Neural progenitor cell (in vitro differentiated cells): Measurements from ENCODE around the gene OR5AP2. TPM values are rescaled to one million over a fixed set of nuclear protein-coding genes. Genes with fewer than 3 reads are reported as not detected.
"Not testable (repeated sequence)": the region's sequence is repeated elsewhere in the genome, so short reads cannot be mapped to it uniquely, and the experiment has no call there.

Experiments
- DNase-seq: peaks from one replicate; pipeline ENCODE4 v3.0.0-alpha.2; 2016; ENCODE audit warnings: low spot score
- H2AFZ ChIP-seq: fragments of 200-600 bp; sonication (generic); replicated peaks from 2 replicates; pipeline ENCODE4 v1.6.1; 2016; ENCODE audit warnings: antibody characterized with exemption
- H3F3A ChIP-seq: fragments of 200-600 bp; sonication (generic); 2 replicates; pipeline ENCODE4 v1.6.1; 2016; ENCODE audit warnings: antibody characterized with exemption, low read depth
- H3K27ac ChIP-seq: fragments of 200-600 bp; sonication (generic); 2 replicates; pipeline ENCODE4 v1.5.1; 2016; ENCODE audit warnings: mild to moderate bottlenecking
- H3K27me3 ChIP-seq: fragments of 200-600 bp; sonication (generic); 2 replicates; pipeline ENCODE4 v1.6.1; 2016; ENCODE audit warnings: mild to moderate bottlenecking, moderate library complexity
- H3K36me3 ChIP-seq: fragments of 200-600 bp; sonication (generic); 2 replicates; pipeline ENCODE4 v1.5.1; 2016
- H3K4me1 ChIP-seq: fragments of 200-600 bp; sonication (generic); 2 replicates; pipeline ENCODE4 v1.6.1; 2016; ENCODE audit warnings: mixed run types
- H3K4me2 ChIP-seq: fragments of 200-600 bp; sonication (generic); 2 replicates; pipeline ENCODE4 v1.6.1; 2016
- H3K4me3 ChIP-seq: fragments of 200-600 bp; sonication (generic); 2 replicates; pipeline ENCODE4 v1.5.1; 2016
- H3K79me2 ChIP-seq: fragments of 200-600 bp; sonication (generic); 2 replicates; pipeline ENCODE4 v1.6.1; 2016; ENCODE audit warnings: low read depth
- H3K9ac ChIP-seq: fragments of 200-600 bp; sonication (generic); 2 replicates; pipeline ENCODE4 v1.6.1; 2016
- H3K9me3 ChIP-seq: fragments of 200-600 bp; sonication (generic); 2 replicates; pipeline ENCODE4 v1.5.1; 2016; ENCODE audit warnings: low read depth
- H4K20me1 ChIP-seq: fragments of 200-600 bp; sonication (generic); 2 replicates; pipeline ENCODE4 v1.6.1; 2016; ENCODE audit warnings: low read depth
- H3K27ac Mint-ChIP-seq: 3 replicates; pipeline ENCODE4 v1.8.0; 2021; ENCODE audit warnings: mixed read lengths
- H3K27me3 Mint-ChIP-seq: 2 replicates; pipeline ENCODE4 v1.8.0; 2022; ENCODE audit warnings: low read depth, mild to moderate bottlenecking, inconsistent platforms, moderate library complexity, mixed read lengths; ENCODE audit not compliant: insufficient read depth
- H3K36me3 Mint-ChIP-seq: 3 replicates; pipeline ENCODE4 v1.8.0; 2021; ENCODE audit warnings: mixed read lengths
- H3K4me1 Mint-ChIP-seq: 3 replicates; pipeline ENCODE4 v1.8.0; 2021; ENCODE audit warnings: mixed read lengths
- H3K4me3 Mint-ChIP-seq: 3 replicates; pipeline ENCODE4 v1.8.0; 2021; ENCODE audit warnings: mild to moderate bottlenecking, moderate library complexity, mixed read lengths
- H3K9me3 Mint-ChIP-seq: 3 replicates; pipeline ENCODE4 v1.8.0; 2020; ENCODE audit warnings: mixed read lengths
- EZH2 ChIP-seq: fragments of 200-600 bp; sonication (generic); IDR thresholded peaks from 2 replicates; pipeline ENCODE4 v1.6.1; 2017; ENCODE audit warnings: antibody characterized with exemption, mild to moderate bottlenecking, moderate library complexity
- EZH2phosphoT487 ChIP-seq: fragments of 200-600 bp; sonication (generic); IDR thresholded peaks from 2 replicates; pipeline ENCODE4 v1.6.1; 2017; ENCODE audit warnings: antibody characterized with exemption
- total RNA-seq: library from RNA; depleted of rRNA; stranded (reverse); fragments of >200 nt; gene quantifications from 2 replicates; pipeline ENCODE4 v1.2.3, GENCODE V29; 2015; ENCODE audit warnings: low replicate concordance
- TF ChIP-seq, protein P1 (sequence below): fragments of 200-600 bp; sonication (generic); IDR thresholded peaks from 2 replicates; pipeline ENCODE4 v1.5.1; 2017; ENCODE audit warnings: antibody characterized with exemption, mild to moderate bottlenecking

Gene OR5AP2
- not detected in 2 replicates for total RNA-seq

DNA sequence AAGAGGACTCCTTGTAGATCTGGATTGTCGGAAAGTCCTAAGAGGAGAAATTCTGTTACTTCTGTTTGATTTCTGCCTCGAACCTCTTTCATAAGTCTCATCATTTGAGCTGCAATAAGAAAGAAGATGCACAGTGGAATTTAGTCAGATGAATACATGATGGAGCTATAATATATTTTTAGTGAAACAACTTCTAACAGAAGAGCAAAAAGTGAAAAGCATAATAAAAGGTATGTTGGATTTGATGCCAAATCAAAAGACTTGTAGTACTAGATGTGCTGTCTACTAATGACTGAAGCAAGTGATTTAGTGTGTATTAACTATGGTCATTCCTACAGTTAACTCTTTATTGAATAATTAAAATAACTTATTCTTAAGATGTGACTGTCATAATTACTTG lies at the start of gene OR5AP2:
TSS of gene OR5AP2 (minus strand) at position 101 of the 400 bp plus-strand sequence. CDS start at position 101, 0 bp downstream.
- H3K27me3 ChIP-seq = no peaks in the 10 kb centered on the region
- H3K9me3 ChIP-seq = no peaks in the 10 kb centered on the region
- H3K36me3 Mint-ChIP-seq = no peaks in the 10 kb centered on the region
- H3K4me3 ChIP-seq = no peak within 1 kb of the TSS
- H3K4me2 ChIP-seq = no peak within 1 kb of the TSS
- no peaks in the 10 kb centered on the region for H3K27me3 Mint-ChIP-seq
- H3F3A ChIP-seq = no peaks in the 10 kb centered on the region
- no peak for DNase-seq
- H3K36me3 ChIP-seq = no peaks in the 10 kb centered on the region
- no peak within 1 kb of the TSS for H2AFZ ChIP-seq
- no peak within 1 kb of the TSS for H3K4me3 Mint-ChIP-seq
- H3K9me3 Mint-ChIP-seq = no peaks in the 10 kb centered on the region
- H3K9ac ChIP-seq = no peak within 1 kb of the TSS
- no peaks in the 10 kb centered on the region for H3K4me1 ChIP-seq
- no peaks in the 10 kb centered on the region for H3K79me2 ChIP-seq
- no peak within 1 kb of the TSS for H3K27ac Mint-ChIP-seq
- TF ChIP-seq, protein P1, sequence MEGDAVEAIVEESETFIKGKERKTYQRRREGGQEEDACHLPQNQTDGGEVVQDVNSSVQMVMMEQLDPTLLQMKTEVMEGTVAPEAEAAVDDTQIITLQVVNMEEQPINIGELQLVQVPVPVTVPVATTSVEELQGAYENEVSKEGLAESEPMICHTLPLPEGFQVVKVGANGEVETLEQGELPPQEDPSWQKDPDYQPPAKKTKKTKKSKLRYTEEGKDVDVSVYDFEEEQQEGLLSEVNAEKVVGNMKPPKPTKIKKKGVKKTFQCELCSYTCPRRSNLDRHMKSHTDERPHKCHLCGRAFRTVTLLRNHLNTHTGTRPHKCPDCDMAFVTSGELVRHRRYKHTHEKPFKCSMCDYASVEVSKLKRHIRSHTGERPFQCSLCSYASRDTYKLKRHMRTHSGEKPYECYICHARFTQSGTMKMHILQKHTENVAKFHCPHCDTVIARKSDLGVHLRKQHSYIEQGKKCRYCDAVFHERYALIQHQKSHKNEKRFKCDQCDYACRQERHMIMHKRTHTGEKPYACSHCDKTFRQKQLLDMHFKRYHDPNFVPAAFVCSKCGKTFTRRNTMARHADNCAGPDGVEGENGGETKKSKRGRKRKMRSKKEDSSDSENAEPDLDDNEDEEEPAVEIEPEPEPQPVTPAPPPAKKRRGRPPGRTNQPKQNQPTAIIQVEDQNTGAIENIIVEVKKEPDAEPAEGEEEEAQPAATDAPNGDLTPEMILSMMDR = no peak
- no peak for TF ChIP-seq EZH2phosphoT487
- no peak for TF ChIP-seq EZH2
- no peak within 1 kb of the TSS for H3K27ac ChIP-seq
- H3K4me1 Mint-ChIP-seq = no peaks in the 10 kb centered on the region
- H4K20me1 ChIP-seq = no peaks in the 10 kb centered on the region

DNA sequence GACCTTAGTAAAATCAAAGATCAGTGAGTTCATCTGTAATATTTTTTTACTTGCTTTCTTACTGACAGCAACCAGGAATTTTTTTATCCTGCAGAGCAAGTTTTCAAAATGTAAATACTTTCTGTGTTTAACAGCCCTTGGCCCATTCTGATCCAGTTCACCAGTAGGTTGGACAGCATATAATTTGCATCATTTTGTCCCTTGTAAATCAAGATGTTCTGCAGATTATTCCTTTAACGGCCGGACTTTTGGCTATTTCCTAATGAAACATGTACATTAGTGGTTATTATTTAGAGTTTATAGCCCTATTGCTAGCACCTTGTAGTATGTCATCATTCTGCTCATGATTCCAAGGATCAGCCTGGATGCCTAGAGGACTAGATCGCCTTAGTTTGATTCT lies 48.9 kb upstream of the OR5AP2 start:
- not testable (repeated sequence) for H3K79me2 ChIP-seq, H3K36me3 Mint-ChIP-seq, H3K4me3 Mint-ChIP-seq, H3K9me3 Mint-ChIP-seq, DNase-seq, H3K27me3 ChIP-seq, H3K27ac Mint-ChIP-seq, H3K4me1 Mint-ChIP-seq, H3K27ac ChIP-seq, H3K9me3 ChIP-seq, H2AFZ ChIP-seq, H4K20me1 ChIP-seq, H3K27me3 Mint-ChIP-seq, H3K4me3 ChIP-seq, H3K9ac ChIP-seq, H3K36me3 ChIP-seq, H3F3A ChIP-seq, H3K4me2 ChIP-seq, H3K4me1 ChIP-seq

GRCh38 chr11:56688554-56689100 lies 46.4 kb upstream of the OR5AP2 start:
- H3K27ac ChIP-seq = no peak overlapping the region
- no peaks in the 10 kb centered on the region for H3K9me3 Mint-ChIP-seq

GRCh38 chr11:56670984-56671383 lies 28.7 kb upstream of the OR5AP2 start:
- H3K4me3 Mint-ChIP-seq = no peak overlapping the region
- no peaks in the 10 kb centered on the region for H3K9me3 Mint-ChIP-seq
- no peak overlapping the region for H3K27ac ChIP-seq
- H3K36me3 Mint-ChIP-seq = no peaks in the 10 kb centered on the region
- TF ChIP-seq, protein P1 = no peak
- no peak for TF ChIP-seq EZH2
- H3K4me2 ChIP-seq = no peak overlapping the region
- no peaks in the 10 kb centered on the region for H3K79me2 ChIP-seq
- no peak overlapping the region for H3K27ac Mint-ChIP-seq
- no peak for DNase-seq
- H3K4me1 ChIP-seq = no peaks in the 10 kb centered on the region
- no peaks in the 10 kb centered on the region for H3K36me3 ChIP-seq
- no peaks in the 10 kb centered on the region for H3K27me3 ChIP-seq
- no peaks in the 10 kb centered on the region for H3K9me3 ChIP-seq
- H2AFZ ChIP-seq = peak overlapping the region; percentile 21
- H3K4me3 ChIP-seq = no peak overlapping the region
- no peak overlapping the region for H3K9ac ChIP-seq
- H3K4me1 Mint-ChIP-seq = no peaks in the 10 kb centered on the region
- H3F3A ChIP-seq = no peaks in the 10 kb centered on the region
- H4K20me1 ChIP-seq = no peaks in the 10 kb centered on the region
- no peaks in the 10 kb centered on the region for H3K27me3 Mint-ChIP-seq

More at GRCh38 chr11:56688554-56689100, 46.4 kb upstream of the OR5AP2 start:
- Histone ChIP-seq H3K79me2 (no peaks in the 10 kb centered on the region), H3K9ac (no peak overlapping the region), H3K36me3 (no peaks in the 10 kb centered on the region), H4K20me1 (no peaks in the 10 kb centered on the region), H3F3A (no peaks in the 10 kb centered on the region), H3K9me3 (no peaks in the 10 kb centered on the region), H3K4me2 (no peak overlapping the region), H3K27me3 (no peaks in the 10 kb centered on the region), H2AFZ (no peak overlapping the region), H3K4me1 (no peaks in the 10 kb centered on the region), H3K4me3 (no peak overlapping the region)
- no peaks in the 10 kb centered on the region for H3K27me3 Mint-ChIP-seq
- H3K4me3 Mint-ChIP-seq = no peak overlapping the region
- no peaks in the 10 kb centered on the region for H3K36me3 Mint-ChIP-seq
- DNase-seq = no peak
- TF ChIP-seq, protein P1 = no peak
- TF ChIP-seq EZH2phosphoT487 (no peak), EZH2 (no peak)
- no peaks in the 10 kb centered on the region for H3K4me1 Mint-ChIP-seq
- H3K27ac Mint-ChIP-seq = no peak overlapping the region
